ENCODE data around the gene DENND5B.
"Not testable (repeated sequence)": the region's sequence is repeated elsewhere in the genome, so short reads cannot be mapped to it uniquely, and the experiment has no call there.

The DENND5B gene

GRCh38 chr12:31506515-31507306 is 84.2 kb downstream of the DENND5B start:
- DNase-seq (ENCODE audit: low spot score): no peak

- DNase-seq (ENCODE audit: low spot score): no peak
Measured at GRCh38 chr12:31504625-31505222, 86.2 kb downstream of the DENND5B start.

GRCh38 chr12:31501014-31501413 is 89.9 kb downstream of the DENND5B start:
- not testable (repeated sequence) for DNase-seq (ENCODE audit: low spot score)

- no peak for DNase-seq (ENCODE audit: low spot score)
Measured at GRCh38 chr12:31499567-31499966, 91.4 kb downstream of the DENND5B start.

- DNase-seq (ENCODE audit: low spot score): no peak
Measured at GRCh38 chr12:31498424-31498823, 92.5 kb downstream of the DENND5B start.

GRCh38 chr12:31496257-31496656 is 94.7 kb downstream of the DENND5B start:
- DNase-seq (ENCODE audit: low spot score): no peak

- no peak for DNase-seq (ENCODE audit: low spot score)
Measured at GRCh38 chr12:31494455-31494854, 96.5 kb downstream of the DENND5B start.

- no peak for DNase-seq (ENCODE audit: low spot score)
Measured at GRCh38 chr12:31492599-31493196, 98.2 kb downstream of the DENND5B start.

GRCh38 chr12:31491841-31492598 is 98.9 kb downstream of the DENND5B start:
- DNase-seq (ENCODE audit: low spot score): peak; percentile 17

- DNase-seq (ENCODE audit: low spot score): no peak
Measured at GRCh38 chr12:31491241-31491794, 99.6 kb downstream of the DENND5B start.

- DNase-seq (ENCODE audit: low spot score): no peak
Measured at GRCh38 chr12:31488737-31489338, 102.1 kb downstream of the DENND5B start.

GRCh38 chr12:31485571-31485970 is 105.4 kb downstream of the DENND5B start:
- no peak for DNase-seq (ENCODE audit: low spot score)

- no peak for DNase-seq (ENCODE audit: low spot score)
Measured at GRCh38 chr12:31482816-31483215, 108.1 kb downstream of the DENND5B start.

GRCh38 chr12:31481415-31481814 is 109.5 kb downstream of the DENND5B start:
- no peak for DNase-seq (ENCODE audit: low spot score)

- no peak for DNase-seq (ENCODE audit: low spot score)
Measured at GRCh38 chr12:31479516-31480210, 111.3 kb downstream of the DENND5B start.

GRCh38 chr12:31478898-31479297 is 112.0 kb downstream of the DENND5B start:
- DNase-seq (ENCODE audit: low spot score): no peak

GRCh38 chr12:31478425-31478824 is 112.5 kb downstream of the DENND5B start:
- DNase-seq (ENCODE audit: low spot score): no peak

GRCh38 chr12:31477687-31478086 is 113.2 kb downstream of the DENND5B start:
- DNase-seq (ENCODE audit: low spot score): no peak

GRCh38 chr12:31476437-31476836 is 114.5 kb downstream of the DENND5B start:
- DNase-seq (ENCODE audit: low spot score): no peak

GRCh38 chr12:31475610-31476009 is 115.3 kb downstream of the DENND5B start:
- not testable (repeated sequence) for DNase-seq (ENCODE audit: low spot score)

GRCh38 chr12:31474751-31475150 is 116.2 kb downstream of the DENND5B start:
- DNase-seq (ENCODE audit: low spot score): no peak

Data from hepatic stellate cell (primary cell).